Esophagus squamous epithelium (tissue), 4 donors: ENCODE data around the gene PELI1.

Experiments
- CTCF ChIP-seq, 6 experiments: fragments of 450-650 bp in 4 of 6; fragments of 200-600 bp in 2 of 6; sonication (generic) in 2 of 6; IDR thresholded peaks; one replicate each; pipeline ENCODE4 v1.5.1; 2016 to 2019; ENCODE audit warnings: antibody characterized with exemption in 6 of 6, mild to moderate bottlenecking in 4 of 6, moderate library complexity in 4 of 6
- POLR2A ChIP-seq, 4 donors: fragments of 450-650 bp; IDR thresholded peaks; one replicate each; pipeline ENCODE4 v1.6.1; 2017; ENCODE audit warnings: antibody characterized with exemption in 4 of 4, mild to moderate bottlenecking in 4 of 4, moderate library complexity in 3 of 4

GRCh38 chr2:64168201-64168600 lies 24.0 kb upstream of the PELI1 start:
- TF ChIP-seq POLR2A (IDR thresholded peaks at IDR 0.05), result no peak
- no peak for TF ChIP-seq CTCF (IDR thresholded peaks at IDR 0.05)
